ENCODE results near the gene ZNF385B.
"Not testable (repeated sequence)": the region's sequence is repeated elsewhere in the genome, so short reads cannot be mapped to it uniquely, and the experiment has no call there.

Gene ZNF385B

DNA sequence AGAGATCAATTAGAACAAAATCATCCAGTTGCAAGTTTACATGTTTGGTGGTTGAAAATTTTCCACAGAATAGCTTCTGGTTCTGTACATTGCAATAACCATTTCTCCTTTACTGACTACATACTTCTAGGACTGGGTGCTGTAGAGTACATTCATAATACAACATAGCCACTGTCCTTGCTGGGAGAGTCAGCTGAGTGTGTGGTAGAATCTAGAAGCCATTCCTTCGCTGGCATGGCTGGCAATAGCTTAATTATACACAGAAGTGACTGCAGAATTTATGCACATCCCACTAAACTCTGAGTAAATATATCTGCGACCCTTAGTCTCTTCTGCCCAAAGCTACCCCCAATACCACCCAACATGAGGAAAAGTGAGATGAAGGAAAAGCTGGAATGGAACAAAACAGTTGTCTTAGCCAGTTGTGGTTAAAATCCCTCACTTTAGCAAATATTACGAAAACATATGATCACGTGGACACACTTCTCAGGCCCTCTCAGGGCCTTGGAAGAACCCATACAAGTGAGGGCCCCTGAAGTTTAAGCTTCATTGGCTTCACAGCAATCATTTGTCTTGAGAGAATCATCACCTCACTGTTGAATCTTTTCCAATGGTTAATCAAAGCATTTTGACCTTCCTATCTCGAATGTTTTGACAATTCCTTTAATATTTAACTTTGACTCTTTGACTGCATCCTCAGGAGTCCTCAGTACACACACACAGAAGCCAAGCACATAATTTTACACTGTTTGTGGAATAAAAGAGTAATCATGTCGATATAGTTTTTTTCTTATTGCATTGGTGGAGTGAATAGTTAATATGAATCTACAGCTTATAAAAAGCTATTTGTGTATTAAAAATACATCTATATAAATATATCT lies 225.1 kb downstream of the ZNF385B start:
- H3K4me1 ChIP-seq (ENCODE audit: low read length), result no peaks in the 10 kb centered on the region
- no peak for DNase-seq
- H3K27ac ChIP-seq (ENCODE audit: low read length), result no peak overlapping the region
- no peaks in the 10 kb centered on the region for H3K27me3 ChIP-seq (replicated peaks; ENCODE audit: insufficient read depth, low read length)
- no peaks in the 10 kb centered on the region for H3K79me2 ChIP-seq (ENCODE audit: low read length)
- H3K36me3 ChIP-seq (replicated peaks; ENCODE audit: insufficient read depth, low read length), result no peaks in the 10 kb centered on the region
- no peak overlapping the region for H3K4me3 ChIP-seq (ENCODE audit: low read length)
- no peaks in the 10 kb centered on the region for H3F3A ChIP-seq (ENCODE audit: insufficient read depth, low read length)
- no peak overlapping the region for H3K9ac ChIP-seq (ENCODE audit: low read length)
- no peaks in the 10 kb centered on the region for H4K20me1 ChIP-seq (ENCODE audit: insufficient read depth, low read length)
- H3K9me2 ChIP-seq (replicated peaks; ENCODE audit: insufficient read depth, low read length), result no peaks in the 10 kb centered on the region
- no peak overlapping the region for H3K4me2 ChIP-seq (ENCODE audit: low read depth, low read length)
- H2AFZ ChIP-seq (ENCODE audit: low read length), result no peak overlapping the region
- H3K9me3 ChIP-seq (replicated peaks; ENCODE audit: insufficient read depth, low read length), result no peaks in the 10 kb centered on the region
- TF ChIP-seq, protein P1, sequence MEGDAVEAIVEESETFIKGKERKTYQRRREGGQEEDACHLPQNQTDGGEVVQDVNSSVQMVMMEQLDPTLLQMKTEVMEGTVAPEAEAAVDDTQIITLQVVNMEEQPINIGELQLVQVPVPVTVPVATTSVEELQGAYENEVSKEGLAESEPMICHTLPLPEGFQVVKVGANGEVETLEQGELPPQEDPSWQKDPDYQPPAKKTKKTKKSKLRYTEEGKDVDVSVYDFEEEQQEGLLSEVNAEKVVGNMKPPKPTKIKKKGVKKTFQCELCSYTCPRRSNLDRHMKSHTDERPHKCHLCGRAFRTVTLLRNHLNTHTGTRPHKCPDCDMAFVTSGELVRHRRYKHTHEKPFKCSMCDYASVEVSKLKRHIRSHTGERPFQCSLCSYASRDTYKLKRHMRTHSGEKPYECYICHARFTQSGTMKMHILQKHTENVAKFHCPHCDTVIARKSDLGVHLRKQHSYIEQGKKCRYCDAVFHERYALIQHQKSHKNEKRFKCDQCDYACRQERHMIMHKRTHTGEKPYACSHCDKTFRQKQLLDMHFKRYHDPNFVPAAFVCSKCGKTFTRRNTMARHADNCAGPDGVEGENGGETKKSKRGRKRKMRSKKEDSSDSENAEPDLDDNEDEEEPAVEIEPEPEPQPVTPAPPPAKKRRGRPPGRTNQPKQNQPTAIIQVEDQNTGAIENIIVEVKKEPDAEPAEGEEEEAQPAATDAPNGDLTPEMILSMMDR (IDR thresholded peaks at IDR 0.05; ENCODE audit: low read length), result no peak

DNA sequence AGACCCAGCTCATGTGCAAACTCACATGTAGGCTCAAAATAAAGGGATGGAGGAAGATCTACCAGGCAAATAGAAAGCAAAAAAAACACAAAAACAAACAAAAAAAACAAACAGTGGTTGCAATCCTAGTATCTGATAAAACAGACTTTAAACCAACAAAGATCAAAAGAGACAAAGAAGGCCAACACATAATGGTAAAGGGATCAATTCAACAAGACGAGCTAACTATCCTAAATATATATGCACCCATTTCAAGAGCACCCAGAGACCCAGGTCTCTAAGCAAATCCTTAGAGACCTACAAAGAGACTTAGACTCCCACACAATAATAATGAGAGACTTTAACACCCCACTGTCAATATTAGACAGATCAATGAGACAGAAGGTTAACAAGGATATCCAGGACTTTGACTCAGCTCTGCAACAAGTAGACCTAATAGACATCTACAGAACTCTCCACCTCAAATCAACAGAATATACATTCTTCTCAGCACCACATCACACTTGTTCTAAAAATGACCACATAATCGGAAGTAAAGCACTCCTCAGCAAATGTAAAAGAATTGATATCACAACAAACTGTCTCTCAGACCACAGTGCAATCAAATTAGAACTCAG lies 229.5 kb downstream of the ZNF385B start:
- not testable (repeated sequence) for H3K4me3 ChIP-seq (ENCODE audit: low read length); H3K4me2 ChIP-seq (ENCODE audit: low read depth, low read length); H3K9me2 ChIP-seq (replicated peaks; ENCODE audit: insufficient read depth, low read length); DNase-seq; H4K20me1 ChIP-seq (ENCODE audit: insufficient read depth, low read length); H3F3A ChIP-seq (ENCODE audit: insufficient read depth, low read length); H3K36me3 ChIP-seq (replicated peaks; ENCODE audit: insufficient read depth, low read length); H3K79me2 ChIP-seq (ENCODE audit: low read length); H3K27me3 ChIP-seq (replicated peaks; ENCODE audit: insufficient read depth, low read length); H3K9ac ChIP-seq (ENCODE audit: low read length); H3K4me1 ChIP-seq (ENCODE audit: low read length); H2AFZ ChIP-seq (ENCODE audit: low read length); H3K9me3 ChIP-seq (replicated peaks; ENCODE audit: insufficient read depth, low read length); H3K27ac ChIP-seq (ENCODE audit: low read length)

DNA sequence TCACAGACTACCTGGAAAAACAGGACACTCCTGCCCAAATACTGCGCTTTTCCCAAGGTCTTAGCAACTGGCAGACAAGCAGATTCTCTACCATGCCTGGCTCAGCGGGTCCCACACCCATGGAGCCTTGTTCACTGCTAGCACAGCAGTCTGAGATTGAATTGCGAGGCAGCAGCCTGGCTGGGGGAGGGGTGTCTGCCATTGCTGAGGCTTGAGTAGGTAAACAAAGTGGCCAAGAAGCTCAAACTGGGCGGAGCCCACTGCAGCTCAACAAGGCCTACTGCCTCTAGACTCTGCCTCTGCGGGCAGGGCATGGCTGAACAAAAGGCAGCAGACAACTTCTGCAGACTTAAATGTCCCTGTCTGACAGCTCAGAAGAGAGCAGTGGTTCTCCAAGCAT lies 231.6 kb downstream of the ZNF385B start:
- not testable (repeated sequence) for DNase-seq; H4K20me1 ChIP-seq (ENCODE audit: insufficient read depth, low read length); H3F3A ChIP-seq (ENCODE audit: insufficient read depth, low read length); H3K36me3 ChIP-seq (replicated peaks; ENCODE audit: insufficient read depth, low read length); H3K9me2 ChIP-seq (replicated peaks; ENCODE audit: insufficient read depth, low read length); H3K9ac ChIP-seq (ENCODE audit: low read length); H2AFZ ChIP-seq (ENCODE audit: low read length); H3K4me1 ChIP-seq (ENCODE audit: low read length); H3K27ac ChIP-seq (ENCODE audit: low read length); H3K4me3 ChIP-seq (ENCODE audit: low read length); H3K4me2 ChIP-seq (ENCODE audit: low read depth, low read length); H3K79me2 ChIP-seq (ENCODE audit: low read length); H3K27me3 ChIP-seq (replicated peaks; ENCODE audit: insufficient read depth, low read length); H3K9me3 ChIP-seq (replicated peaks; ENCODE audit: insufficient read depth, low read length)

DNA sequence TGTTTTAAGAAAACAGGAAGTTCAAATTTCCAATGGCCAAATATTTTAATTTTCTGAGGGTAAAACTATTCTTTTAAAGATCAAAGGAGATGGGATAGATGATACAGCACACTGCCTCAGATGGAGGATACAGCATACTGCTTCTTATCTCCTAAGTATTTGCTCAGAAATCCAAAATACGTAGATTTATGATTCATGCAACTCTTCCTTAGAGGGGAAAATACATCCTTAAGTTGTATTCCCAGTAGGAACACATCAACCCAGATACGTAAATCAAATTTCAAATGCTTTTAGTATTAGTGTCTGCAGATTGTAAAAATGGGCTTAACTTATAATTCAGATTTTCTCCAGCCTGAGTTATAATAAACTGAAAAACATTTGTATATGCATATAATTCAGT lies 235.2 kb downstream of the ZNF385B start:
- no peaks in the 10 kb centered on the region for H3K9me3 ChIP-seq (replicated peaks; ENCODE audit: insufficient read depth, low read length)
- TF ChIP-seq, protein P1 (IDR thresholded peaks at IDR 0.05; ENCODE audit: low read length), result no peak
- TF ChIP-seq EZH2phosphoT487 (IDR thresholded peaks at IDR 0.05; ENCODE audit: low read length) (no peak), EZH2 (optimal IDR thresholded peaks at IDR 0.05; ENCODE audit: low read depth, low read length) (no peak)
- H4K20me1 ChIP-seq (ENCODE audit: insufficient read depth, low read length), result no peaks in the 10 kb centered on the region

More for the DNA sequence above, 235.2 kb downstream of the ZNF385B start:
- Histone ChIP-seq H3K4me2 (ENCODE audit: low read depth, low read length) (no peak overlapping the region), H3K79me2 (ENCODE audit: low read length) (no peaks in the 10 kb centered on the region), H3K4me3 (ENCODE audit: low read length) (no peak overlapping the region), H2AFZ (ENCODE audit: low read length) (no peak overlapping the region), H3K27ac (ENCODE audit: low read length) (no peak overlapping the region), H3K36me3 (replicated peaks; ENCODE audit: insufficient read depth, low read length) (no peaks in the 10 kb centered on the region), H3K9me2 (replicated peaks; ENCODE audit: insufficient read depth, low read length) (no peaks in the 10 kb centered on the region), H3K27me3 (replicated peaks; ENCODE audit: insufficient read depth, low read length) (no peaks in the 10 kb centered on the region), H3F3A (ENCODE audit: insufficient read depth, low read length) (no peaks in the 10 kb centered on the region), H3K4me1 (ENCODE audit: low read length) (no peaks in the 10 kb centered on the region), H3K9ac (ENCODE audit: low read length) (no peak overlapping the region)
- no peak for DNase-seq

Measured in MM.1S (cell line).